HUDEP-2 (cell line): ENCODE data around the gene ADGRG1.

ENCODE experiments used
- DNase-seq, 76 experiments: peaks; one replicate each; lab custom pipeline; 2025; ENCODE audit not compliant: unreplicated experiment in 76 of 76; lab: John Stamatoyannopoulos, UW

ADGRG1 gene

GRCh38 chr16:57604177-57604576, 24.3 kb upstream of the ADGRG1 start:
- DNase-seq, result no peak

GRCh38 chr16:57606147-57606846, 22.1 kb upstream of the ADGRG1 start:
- DNase-seq, result no peak

GRCh38 chr16:57606847-57607501, 21.5 kb upstream of the ADGRG1 start:
- no peak for DNase-seq

GRCh38 chr16:57607676-57608461, 20.6 kb upstream of the ADGRG1 start:
- DNase-seq, result no peak

GRCh38 chr16:57608462-57609113, 19.8 kb upstream of the ADGRG1 start:
- DNase-seq, result no peak

GRCh38 chr16:57609541-57610401, 18.7 kb upstream of the ADGRG1 start:
- DNase-seq, result no peak

- no peak for DNase-seq
Observed at GRCh38 chr16:57610611-57611010, 17.8 kb upstream of the ADGRG1 start.

- DNase-seq, result no peak
Observed at GRCh38 chr16:57611181-57611580, 17.2 kb upstream of the ADGRG1 start.

GRCh38 chr16:57611706-57612105, 16.7 kb upstream of the ADGRG1 start:
- DNase-seq, result no peak

GRCh38 chr16:57612494-57612893, 15.9 kb upstream of the ADGRG1 start:
- no peak for DNase-seq

GRCh38 chr16:57613514-57613913, 14.9 kb upstream of the ADGRG1 start:
- DNase-seq, result no peak

- no peak for DNase-seq
Observed at GRCh38 chr16:57614536-57614935, 13.9 kb upstream of the ADGRG1 start.

- no peak for DNase-seq
Observed at GRCh38 chr16:57614944-57615343, 13.5 kb upstream of the ADGRG1 start.

GRCh38 chr16:57615813-57616212, 12.6 kb upstream of the ADGRG1 start:
- no peak for DNase-seq

GRCh38 chr16:57616241-57616640, 12.2 kb upstream of the ADGRG1 start:
- no peak for DNase-seq

GRCh38 chr16:57616876-57617275, 11.6 kb upstream of the ADGRG1 start:
- DNase-seq, result no peak

- DNase-seq, result no peak
Observed at GRCh38 chr16:57617604-57618111, 10.8 kb upstream of the ADGRG1 start.

GRCh38 chr16:57618296-57619132, 9.9 kb upstream of the ADGRG1 start:
- DNase-seq, result no peak

- DNase-seq, result no peak
Observed at GRCh38 chr16:57619133-57619605, 9.3 kb upstream of the ADGRG1 start.
